Measurements from ENCODE around the gene DYSF.

Gene DYSF

DNA sequence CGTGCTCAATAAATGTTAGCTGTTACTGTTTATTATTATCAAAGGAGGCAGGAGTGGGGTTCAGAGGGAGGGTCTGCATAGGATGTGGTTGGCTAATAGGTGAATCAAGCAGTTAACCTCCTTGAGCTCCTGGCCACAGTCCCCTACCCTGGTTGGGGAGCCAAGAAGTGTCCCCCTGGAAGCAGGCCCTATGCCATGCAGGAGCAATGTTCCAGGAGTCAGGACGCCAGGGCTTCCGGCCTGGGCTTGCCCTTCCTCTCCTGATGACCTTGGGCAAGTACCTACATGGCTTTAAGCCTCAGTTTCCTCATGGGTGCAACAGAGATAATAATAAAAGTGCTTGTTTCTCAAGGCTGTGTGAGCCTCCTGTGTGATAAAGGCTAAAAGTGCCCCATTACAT, 84.9 kb downstream of the DYSF start:
- TF ChIP-seq HDGF (IDR thresholded peaks at IDR 0.05; ENCODE audit: borderline replicate concordance) (no peak), SUZ12 (IDR thresholded peaks at IDR 0.05) (no peak), L3MBTL2 (conservative IDR thresholded peaks at IDR 0.05) (no peak), ELF4 (IDR thresholded peaks at IDR 0.05) (no peak), TARDBP (IDR thresholded peaks at IDR 0.05) (no peak), CTBP1 (IDR thresholded peaks at IDR 0.05; ENCODE audit: borderline replicate concordance) (no peak), ARNT (IDR thresholded peaks at IDR 0.05) (no peak), LEF1 (IDR thresholded peaks at IDR 0.05; ENCODE audit: borderline replicate concordance) (no peak)
- TF ChIP-seq, protein P1, sequence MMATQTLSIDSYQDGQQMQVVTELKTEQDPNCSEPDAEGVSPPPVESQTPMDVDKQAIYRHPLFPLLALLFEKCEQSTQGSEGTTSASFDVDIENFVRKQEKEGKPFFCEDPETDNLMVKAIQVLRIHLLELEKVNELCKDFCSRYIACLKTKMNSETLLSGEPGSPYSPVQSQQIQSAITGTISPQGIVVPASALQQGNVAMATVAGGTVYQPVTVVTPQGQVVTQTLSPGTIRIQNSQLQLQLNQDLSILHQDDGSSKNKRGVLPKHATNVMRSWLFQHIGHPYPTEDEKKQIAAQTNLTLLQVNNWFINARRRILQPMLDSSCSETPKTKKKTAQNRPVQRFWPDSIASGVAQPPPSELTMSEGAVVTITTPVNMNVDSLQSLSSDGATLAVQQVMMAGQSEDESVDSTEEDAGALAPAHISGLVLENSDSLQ (IDR thresholded peaks at IDR 0.05) = no peak
- DNase-seq (ENCODE audit: extremely low spot score) = no peak
- POLR2A ChIA-PET = no interaction called here
- CTCF ChIA-PET = no interaction called here

DNA sequence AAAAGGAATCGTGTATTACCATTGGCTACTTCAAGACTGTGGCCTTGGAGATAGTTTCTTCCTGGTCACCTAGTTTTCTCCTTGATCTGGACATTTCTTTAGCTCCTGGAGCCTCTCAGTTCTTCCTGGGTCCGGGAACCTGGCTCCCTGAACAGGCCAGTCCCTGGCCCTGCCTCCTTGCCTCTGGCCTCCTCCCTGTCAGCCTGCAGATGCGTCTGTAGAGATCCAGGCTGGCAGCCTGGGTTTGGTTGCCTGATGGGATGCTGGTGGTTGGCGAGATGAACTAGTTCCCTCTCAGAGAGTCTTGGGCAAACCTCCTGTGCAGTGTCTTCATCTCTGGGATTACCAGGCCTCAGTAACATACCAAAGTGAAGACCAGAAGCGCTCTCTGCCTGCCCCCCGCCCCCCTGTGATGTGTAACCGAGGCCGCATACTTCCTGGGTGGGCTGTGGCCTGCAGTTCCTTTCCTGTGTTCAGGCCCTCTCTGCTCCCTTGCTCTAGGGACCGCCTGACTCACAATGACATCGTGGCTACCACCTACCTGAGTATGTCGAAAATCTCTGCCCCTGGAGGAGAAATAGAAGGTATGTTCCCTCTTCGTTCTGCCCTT, 85.4 kb downstream of the DYSF start:
- CTCF ChIA-PET = no interaction called here
- TF ChIP-seq NFRKB (IDR thresholded peaks at IDR 0.05) (no peak), L3MBTL2 (conservative IDR thresholded peaks at IDR 0.05) (no peak), SP1 (IDR thresholded peaks at IDR 0.05) (no peak), HDGF (IDR thresholded peaks at IDR 0.05; ENCODE audit: borderline replicate concordance) (no peak), FOXK2 (IDR thresholded peaks at IDR 0.05) (no peak), ARNT (IDR thresholded peaks at IDR 0.05) (no peak), FOXA1 (IDR thresholded peaks at IDR 0.05) (no peak), FOXM1 (IDR thresholded peaks at IDR 0.05; ENCODE audit: borderline replicate concordance) (no peak), BHLHE40 (IDR thresholded peaks at IDR 0.05; ENCODE audit: borderline replicate concordance) (no peak)
- no peak for DNase-seq (ENCODE audit: extremely low spot score)
- POLR2A ChIA-PET = no interaction called here

DNA sequence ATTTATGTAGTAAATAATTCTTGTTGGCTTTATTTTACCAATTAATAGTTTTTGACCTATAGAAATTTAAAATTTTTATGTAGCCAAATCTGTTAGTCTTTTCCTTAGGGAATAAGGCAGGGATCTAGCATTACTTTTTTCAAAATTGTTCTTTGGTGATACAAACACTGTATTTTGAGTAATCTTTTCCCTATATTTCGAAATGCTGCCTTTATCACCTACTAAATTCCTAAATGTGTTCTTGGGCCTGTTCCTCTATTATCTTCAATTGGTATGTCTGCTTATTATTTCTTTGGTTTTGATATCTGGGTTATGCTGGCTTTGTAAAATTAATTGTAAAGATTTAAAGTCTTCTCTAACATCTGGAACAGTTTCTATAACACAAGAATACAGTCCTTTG, 87.5 kb downstream of the DYSF start:
- DNase-seq (ENCODE audit: extremely low spot score) = no peak
- TF ChIP-seq TARDBP (IDR thresholded peaks at IDR 0.05) (no peak), SUZ12 (IDR thresholded peaks at IDR 0.05) (no peak), BHLHE40 (IDR thresholded peaks at IDR 0.05; ENCODE audit: borderline replicate concordance) (no peak), ARNT (IDR thresholded peaks at IDR 0.05) (no peak), ZNF384 (IDR thresholded peaks at IDR 0.05) (no peak), NFRKB (IDR thresholded peaks at IDR 0.05) (no peak), FOXM1 (IDR thresholded peaks at IDR 0.05; ENCODE audit: borderline replicate concordance) (no peak), ELF4 (IDR thresholded peaks at IDR 0.05) (no peak), HDGF (IDR thresholded peaks at IDR 0.05; ENCODE audit: borderline replicate concordance) (no peak), L3MBTL2 (conservative IDR thresholded peaks at IDR 0.05) (no peak), LEF1 (IDR thresholded peaks at IDR 0.05; ENCODE audit: borderline replicate concordance) (no peak), SP1 (IDR thresholded peaks at IDR 0.05) (no peak), FOXK2 (IDR thresholded peaks at IDR 0.05) (no peak), CTBP1 (IDR thresholded peaks at IDR 0.05; ENCODE audit: borderline replicate concordance) (no peak)
- TF ChIP-seq, protein P1 (IDR thresholded peaks at IDR 0.05) = no peak
- CTCF ChIA-PET = no interaction called here
- POLR2A ChIA-PET = no interaction called here

DNA sequence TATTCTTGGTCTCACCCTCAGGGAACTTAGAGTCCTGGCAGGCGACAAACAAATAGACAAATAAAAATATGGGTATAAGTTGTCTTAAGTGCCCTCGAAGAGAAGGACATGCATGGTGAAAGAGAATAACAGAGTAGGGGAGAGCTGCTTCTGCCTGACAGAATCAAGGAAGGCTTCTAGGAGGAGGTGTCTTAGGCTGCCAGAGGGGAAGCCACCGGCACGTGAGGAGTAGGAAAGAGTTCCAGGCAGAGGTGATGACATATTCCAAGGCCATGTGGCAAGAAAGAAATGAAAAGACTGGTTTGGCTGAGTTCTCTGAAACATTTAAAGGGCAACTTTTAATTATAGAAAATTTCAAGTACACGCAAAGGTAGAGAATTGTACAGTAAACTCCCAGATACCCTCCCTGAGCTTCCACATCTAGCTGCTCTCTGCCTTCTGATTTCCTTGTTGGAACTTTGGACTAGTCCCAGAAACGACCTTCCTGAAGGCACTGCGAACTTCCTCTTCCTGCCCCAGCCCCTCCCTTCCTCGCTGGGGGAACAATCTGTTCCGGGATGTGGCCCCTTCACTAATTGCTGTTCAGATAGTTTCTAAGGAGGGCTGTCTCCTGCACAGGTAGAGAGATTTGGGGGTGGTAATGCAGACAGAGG, 91.7 kb downstream of the DYSF start:
- DNase-seq (ENCODE audit: extremely low spot score) = no peak
- no peak for TF ChIP-seq SP1 (IDR thresholded peaks at IDR 0.05)
- TF ChIP-seq ARNT (IDR thresholded peaks at IDR 0.05) = no peak
- TF ChIP-seq, protein P1 (IDR thresholded peaks at IDR 0.05) = no peak
- TF ChIP-seq SUZ12 (IDR thresholded peaks at IDR 0.05) = no peak
- no peak for TF ChIP-seq TARDBP (IDR thresholded peaks at IDR 0.05)
- TF ChIP-seq L3MBTL2 (conservative IDR thresholded peaks at IDR 0.05) = no peak
- TF ChIP-seq FOXA1 (IDR thresholded peaks at IDR 0.05) = no peak
- no peak for TF ChIP-seq BHLHE40 (IDR thresholded peaks at IDR 0.05; ENCODE audit: borderline replicate concordance)
- no peak for TF ChIP-seq FOXM1 (IDR thresholded peaks at IDR 0.05; ENCODE audit: borderline replicate concordance)
- TF ChIP-seq ZNF384 (IDR thresholded peaks at IDR 0.05) = no peak
- TF ChIP-seq NFRKB (IDR thresholded peaks at IDR 0.05) = no peak
- no peak for TF ChIP-seq CTBP1 (IDR thresholded peaks at IDR 0.05; ENCODE audit: borderline replicate concordance)
- no peak for TF ChIP-seq ELF4 (IDR thresholded peaks at IDR 0.05)
- CTCF ChIA-PET = interaction anchor here (0.8 to 0.9 kb wide), 2 partner anchors 593 to 605 kb away, joined by 3 read pairs; no protein-coding TSS in a partner anchor
- POLR2A ChIA-PET = no interaction called here

DNA sequence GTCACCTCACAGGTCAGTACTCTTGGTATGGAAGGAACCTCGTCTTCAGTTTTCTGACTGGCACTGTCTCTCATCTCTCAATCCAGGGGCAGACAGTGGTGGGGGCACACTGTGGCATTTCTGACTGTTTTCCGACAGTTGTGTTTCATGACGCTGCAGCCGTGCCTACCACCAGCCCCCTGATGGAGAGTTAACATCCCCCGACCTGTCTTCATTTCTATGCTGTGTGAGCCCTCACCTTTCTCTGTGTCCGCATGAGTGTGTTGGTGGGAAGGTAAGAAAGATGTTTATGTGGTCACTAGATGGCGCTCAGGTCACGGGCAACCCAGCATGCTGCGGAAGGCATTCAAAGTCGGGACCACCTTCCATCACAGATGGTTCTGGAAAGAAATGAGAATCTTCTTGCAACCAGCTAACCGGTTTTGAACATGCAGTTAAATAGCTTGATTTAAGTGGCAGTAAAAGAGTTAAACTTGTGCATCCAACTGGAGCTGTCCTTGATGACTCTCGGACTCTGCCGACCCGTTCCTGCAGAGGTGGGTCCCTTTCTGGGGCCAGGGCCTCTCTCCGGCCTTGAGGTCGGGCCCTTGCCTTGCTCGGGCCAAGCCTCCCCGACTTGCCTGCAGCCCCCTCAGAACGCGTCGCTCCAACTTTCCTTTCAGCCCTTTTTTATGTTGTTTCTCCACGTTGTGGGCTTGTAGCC, 92.4 kb downstream of the DYSF start:
- ChIA-PET CTCF (interaction anchor here (0.5 to 1.5 kb wide), 7 partner anchors 50 to 1433 kb away, joined by 3 to 4 read pairs (median 3); no protein-coding TSS in a partner anchor), POLR2A (no interaction called here)
- no peak for TF ChIP-seq ZNF384 (IDR thresholded peaks at IDR 0.05)
- TF ChIP-seq SP1 (IDR thresholded peaks at IDR 0.05) = no peak
- TF ChIP-seq ELF4 (IDR thresholded peaks at IDR 0.05) = no peak
- TF ChIP-seq, protein P1 (IDR thresholded peaks at IDR 0.05) = no peak
- no peak for TF ChIP-seq NFRKB (IDR thresholded peaks at IDR 0.05)
- TF ChIP-seq FOXK2 (IDR thresholded peaks at IDR 0.05) = no peak
- TF ChIP-seq CTBP1 (IDR thresholded peaks at IDR 0.05; ENCODE audit: borderline replicate concordance) = no peak
- no peak for TF ChIP-seq LEF1 (IDR thresholded peaks at IDR 0.05; ENCODE audit: borderline replicate concordance)
- peak; percentile 70 for DNase-seq (ENCODE audit: extremely low spot score)
